Spleen (tissue), 13 donors: ENCODE data around the gene C21orf91. TPM values are rescaled to one million over a fixed set of nuclear protein-coding genes. Genes with fewer than 3 reads are reported as not detected.

Source experiments
- DNase-seq: peaks from one replicate; pipeline ENCODE4 v3.0.0-alpha.2; 2020
- H3K27ac ChIP-seq, 8 donors: fragments of 200-600 bp; sonication (generic) in 7 of 8; 1 replicate in 4 of 8; 2 replicates in 4 of 8; pipeline versions ENCODE4 v1.5.0 to v1.8.0; 2016 to 2021; ENCODE audit warnings: inconsistent platforms in 4 of 8, mild to moderate bottlenecking in 4 of 8, moderate library complexity in 1 of 8
- H3K27me3 ChIP-seq, 7 donors: fragments of 200-600 bp; sonication (generic) in 6 of 7; replicated peaks in 1 of 7; 1 replicate in 4 of 7; 2 replicates in 3 of 7; pipeline versions ENCODE4 v1.5.0 to v1.8.0; 2016 to 2021; ENCODE audit warnings: inconsistent platforms in 3 of 7, mild to moderate bottlenecking in 1 of 7
- H3K36me3 ChIP-seq, 6 donors: fragments of 200-600 bp; sonication (generic) in 5 of 6; 1 replicate in 4 of 6; 2 replicates in 2 of 6; pipeline versions ENCODE4 v1.5.0 to v1.8.0; 2016 to 2021; ENCODE audit warnings: inconsistent platforms in 2 of 6
- H3K4me1 ChIP-seq, 6 donors: fragments of 200-600 bp; sonication (generic) in 5 of 6; 1 replicate in 3 of 6; 2 replicates in 3 of 6; pipeline versions ENCODE4 v1.5.0 to v1.8.0; 2016 to 2021; ENCODE audit warnings: inconsistent platforms in 3 of 6
- H3K4me3 ChIP-seq, 8 donors: fragments of 200-600 bp; sonication (generic) in 7 of 8; 1 replicate in 4 of 8; 2 replicates in 4 of 8; pipeline versions ENCODE4 v1.5.0 to v1.8.0; 2016 to 2021; ENCODE audit warnings: inconsistent platforms in 4 of 8, mild to moderate bottlenecking in 4 of 8, moderate library complexity in 2 of 8
- H3K9me3 ChIP-seq, 8 donors: fragments of 200-600 bp; sonication (generic) in 7 of 8; 1 replicate in 4 of 8; 2 replicates in 4 of 8; pipeline versions ENCODE4 v1.5.0 to v1.8.0; 2016 to 2021; ENCODE audit warnings: inconsistent platforms in 4 of 8
- CTCF ChIP-seq, 11 experiments: fragments of 200-600 bp in 7 of 11; fragments of 450-650 bp in 4 of 11; sonication (generic) in 4 of 11; IDR thresholded peaks in 8 of 11; conservative IDR thresholded peaks in 3 of 11; 1 replicate in 7 of 11; 2 replicates in 4 of 11; pipeline versions ENCODE4 v1.4.0 to v1.8.0; 2016 to 2021; ENCODE audit warnings: antibody characterized with exemption in 11 of 11, inconsistent platforms in 4 of 11, mild to moderate bottlenecking in 1 of 11
- POLR2A ChIP-seq, 3 donors: fragments of 450-650 bp; IDR thresholded peaks; one replicate each; pipeline ENCODE4 v1.5.1; 2017; ENCODE audit warnings: antibody characterized with exemption in 3 of 3, mild to moderate bottlenecking in 1 of 3
- POLR2AphosphoS5 ChIP-seq, 3 donors: sonication (generic); formaldehyde crosslinking; IDR thresholded peaks; one replicate each; pipeline ENCODE4 v1.5.1; 2017; ENCODE audit warnings: antibody characterized with exemption in 3 of 3
- WGBS, 5 donors: extraction: QIAGEN DNeasy Blood & Tissue Kit in 3 of 5; methylation state at CpG; one replicate each; pipeline versions ENCODE4 v1.1.5 to v1.1.7; 2013 to 2018; 5-methylcytosine and 5-hydroxymethylcytosine counted together
- intact Hi-C: fragments of 100-400 bp; cut with DNase I; formaldehyde crosslinking; loops from one replicate; pipeline ENCODE4 v1.15.0; 2023; ENCODE audit warnings: low total_unique reads
- long read RNA-seq, 2 donors: transcript quantifications; one replicate each; lab custom pipeline, GENCODE V29; 2026
- polyA plus RNA-seq, 3 donors: library from polyadenylated mRNA; stranded (reverse); fragments of 200-250 nt; gene quantifications; one replicate each; pipeline ENCODE4 v1.2.1, GENCODE V29; 2013
- total RNA-seq, 7 donors: library from RNA; depleted of rRNA in 3 of 7; stranded (reverse); fragments of >200 nt in 3 of 7; fragmentation: NEBNext Ultra II Directional in 4 of 7; extraction: Animal tissue kit (Norgen Biotek cat#: 25700) in 4 of 7; gene quantifications; one replicate each; pipeline versions ENCODE4 v1.1.0 to v1.2.1, GENCODE V29; 2016 to 2021
- donor health status: healthy with polysubstance abuse.
- donor health status: DM: no; HTN: no; CAD: no; lungs with moderate emphysema.
- donor health status: DM: no; HTN: no; CAD: no.
- donor health status: Bipolar disorder and iron deficiency.
- donor health status: healthy.
- donor health status: DM: no; HTN: no; CAD: no.
- donor health status: DM: yes; HTN: yes; CAD: no.

C21orf91 gene
- total RNA-seq = 10 to 100 TPM; 12.7 to 28.6 (median 23.6) TPM
- polyA plus RNA-seq = 1 to 10 TPM; 4.2 to 5.3 (median 4.6) TPM
- long read RNA-seq, donor 1 = 0 reads
- long read RNA-seq, donor 2, full-length matches to known transcripts = 2 of 2 reads
- long read RNA-seq, donor 2, partial matches to known transcripts = 0 of 2 reads
- long read RNA-seq, donor 2, other reads (novel, unspliced or antisense) = 0 of 2 reads

DNA sequence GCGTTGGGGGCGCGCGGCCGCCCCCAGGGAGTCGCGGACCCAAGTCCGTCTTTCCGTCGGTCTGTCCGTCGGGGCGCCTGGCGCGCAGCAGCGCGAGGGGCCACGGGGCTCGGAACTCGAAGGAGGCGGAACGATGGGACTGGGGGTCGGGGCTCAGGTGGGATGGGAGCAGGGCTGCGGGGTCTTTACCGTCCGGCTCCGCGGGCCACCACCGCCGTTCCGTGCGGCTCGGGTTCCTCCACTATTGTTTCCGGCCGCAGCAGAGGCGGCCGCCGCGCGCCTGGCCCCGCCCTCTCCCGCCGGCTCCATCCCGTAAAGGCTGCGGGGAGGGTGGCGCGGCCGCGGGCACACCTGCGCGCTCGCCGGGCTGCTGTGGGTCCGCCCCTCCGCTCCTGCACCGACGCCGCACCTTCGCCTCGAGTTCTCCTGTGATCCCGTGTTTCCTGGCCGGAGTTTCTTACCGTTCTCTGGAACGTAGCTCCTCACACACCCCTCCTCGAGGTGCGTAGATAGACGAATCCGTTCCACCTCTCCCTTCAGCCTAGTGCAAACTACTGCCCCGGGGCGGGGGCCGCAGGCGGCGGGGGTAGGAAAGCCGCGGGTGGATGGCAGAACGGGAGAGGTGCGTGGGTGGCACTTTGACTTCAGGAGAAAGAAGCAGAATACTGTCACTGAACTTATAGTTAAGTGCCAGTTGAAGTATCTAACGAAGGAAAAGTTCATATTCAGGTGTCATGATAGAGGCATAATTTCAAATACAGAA lies at the start of gene C21orf91:
TSS of gene C21orf91 (minus strand) at position 243 of the 763 bp plus-strand sequence. CDS start 1,038 bp downstream, outside the sequence.
- no peaks in the 10 kb centered on the region for H3K27me3 ChIP-seq
- intact Hi-C loops = no loop called here
- 0 to 1% (median 1%) methylated on average over 34 to 78 of the region's 78 CpGs for WGBS, 5 donors
- peak; percentile 96 for DNase-seq
- peaks cover 23 to 59% (median 47%) of the 10 kb centered on the region in 6 donors for H3K4me1 ChIP-seq
- H3K27ac ChIP-seq = peak within 1 kb of the TSS; percentile 89 to 96 (median 95)
- peak; percentile 20 to 90 (median 84) for TF ChIP-seq POLR2A (IDR thresholded peaks at IDR 0.05)
- peak in 1 of 11 experiments; percentile 7 for TF ChIP-seq CTCF (IDR thresholded peaks at IDR 0.05 in 8 of 11, conservative IDR thresholded peaks at IDR 0.05 in 3 of 11)
- peak; percentile 78 to 92 (median 91) for TF ChIP-seq POLR2AphosphoS5 (IDR thresholded peaks at IDR 0.05)
- no peaks in the 10 kb centered on the region for H3K9me3 ChIP-seq
- peak within 1 kb of the TSS; percentile 48 to 89 (median 80) for H3K4me3 ChIP-seq
- H3K36me3 ChIP-seq = peaks cover 0 to 24% (median 9%) of the 10 kb centered on the region in 6 donors

- Histone ChIP-seq H3K4me3 (no peak overlapping the region), H3K9me3 (peaks cover 0 to 6% (median 0%) of the 10 kb centered on the region in 8 donors), H3K4me1 (no peaks in the 10 kb centered on the region), H3K36me3 (no peaks in the 10 kb centered on the region), H3K27ac (no peak overlapping the region), H3K27me3 (no peaks in the 10 kb centered on the region)
- no peak for DNase-seq
- WGBS, 5 donors = 84 to 96% (median 92%) methylated on average over 2 of the region's 2 CpGs
- intact Hi-C loops = no loop called here
- TF ChIP-seq POLR2A (IDR thresholded peaks at IDR 0.05) (no peak), CTCF (IDR thresholded peaks at IDR 0.05 in 8 of 11, conservative IDR thresholded peaks at IDR 0.05 in 3 of 11) (no peak), POLR2AphosphoS5 (IDR thresholded peaks at IDR 0.05) (no peak)
Measured at GRCh38 chr21:17866590-17866989, 47.4 kb upstream of the C21orf91 start.

- WGBS, 5 donors = 78 to 94% (median 90%) methylated on average over 1 of the region's 1 CpG
- no peaks in the 10 kb centered on the region for H3K9me3 ChIP-seq
- H3K27me3 ChIP-seq = no peaks in the 10 kb centered on the region
- no peak for DNase-seq
- H3K36me3 ChIP-seq = no peaks in the 10 kb centered on the region
- H3K27ac ChIP-seq = no peak overlapping the region
- intact Hi-C loops = no loop called here
- TF ChIP-seq CTCF (IDR thresholded peaks at IDR 0.05 in 8 of 11, conservative IDR thresholded peaks at IDR 0.05 in 3 of 11) = no peak
- TF ChIP-seq POLR2AphosphoS5 (IDR thresholded peaks at IDR 0.05) = no peak
- no peak for TF ChIP-seq POLR2A (IDR thresholded peaks at IDR 0.05)
- no peak overlapping the region for H3K4me3 ChIP-seq
- H3K4me1 ChIP-seq = no peaks in the 10 kb centered on the region
Measured at GRCh38 chr21:17859661-17860060, 40.5 kb upstream of the C21orf91 start.

- Histone ChIP-seq H3K36me3 (no peaks in the 10 kb centered on the region), H3K27me3 (no peaks in the 10 kb centered on the region), H3K27ac (no peak overlapping the region), H3K9me3 (no peaks in the 10 kb centered on the region), H3K4me1 (no peaks in the 10 kb centered on the region), H3K4me3 (no peak overlapping the region)
- intact Hi-C loops = no loop called here
- DNase-seq = no peak
- 76 to 87% (median 83%) methylated on average over 2 of the region's 2 CpGs for WGBS, 5 donors
- TF ChIP-seq CTCF (IDR thresholded peaks at IDR 0.05 in 8 of 11, conservative IDR thresholded peaks at IDR 0.05 in 3 of 11) = no peak
- no peak for TF ChIP-seq POLR2A (IDR thresholded peaks at IDR 0.05)
- TF ChIP-seq POLR2AphosphoS5 (IDR thresholded peaks at IDR 0.05) = no peak
Measured at GRCh38 chr21:17858747-17859146, 39.6 kb upstream of the C21orf91 start.
